Right lobe of liver (tissue), 4 donors: ENCODE measurements around the gene EPB41L4B.

Experiments
- POLR2A ChIP-seq: fragments of 450-650 bp; IDR thresholded peaks from one replicate; pipeline ENCODE4 v1.6.1; 2017; ENCODE audit warnings: antibody characterized with exemption, mild to moderate bottlenecking
- TF ChIP-seq, protein P1 (sequence below), 4 donors: fragments of 200-600 bp in 3 of 4; fragments of 450-650 bp in 1 of 4; IDR thresholded peaks; one replicate each; pipeline versions ENCODE4 v1.5.1 to v1.8.0; 2016 to 2022; ENCODE audit warnings: antibody characterized with exemption in 4 of 4, mild to moderate bottlenecking in 2 of 4
- donor health status: DM: no; HTN: no; CAD: no.
- donor health status: DM: no; HTN: no; CAD: no.
- donor health status: DM: no; HTN: yes; CAD: no.

- TF ChIP-seq, protein P1, sequence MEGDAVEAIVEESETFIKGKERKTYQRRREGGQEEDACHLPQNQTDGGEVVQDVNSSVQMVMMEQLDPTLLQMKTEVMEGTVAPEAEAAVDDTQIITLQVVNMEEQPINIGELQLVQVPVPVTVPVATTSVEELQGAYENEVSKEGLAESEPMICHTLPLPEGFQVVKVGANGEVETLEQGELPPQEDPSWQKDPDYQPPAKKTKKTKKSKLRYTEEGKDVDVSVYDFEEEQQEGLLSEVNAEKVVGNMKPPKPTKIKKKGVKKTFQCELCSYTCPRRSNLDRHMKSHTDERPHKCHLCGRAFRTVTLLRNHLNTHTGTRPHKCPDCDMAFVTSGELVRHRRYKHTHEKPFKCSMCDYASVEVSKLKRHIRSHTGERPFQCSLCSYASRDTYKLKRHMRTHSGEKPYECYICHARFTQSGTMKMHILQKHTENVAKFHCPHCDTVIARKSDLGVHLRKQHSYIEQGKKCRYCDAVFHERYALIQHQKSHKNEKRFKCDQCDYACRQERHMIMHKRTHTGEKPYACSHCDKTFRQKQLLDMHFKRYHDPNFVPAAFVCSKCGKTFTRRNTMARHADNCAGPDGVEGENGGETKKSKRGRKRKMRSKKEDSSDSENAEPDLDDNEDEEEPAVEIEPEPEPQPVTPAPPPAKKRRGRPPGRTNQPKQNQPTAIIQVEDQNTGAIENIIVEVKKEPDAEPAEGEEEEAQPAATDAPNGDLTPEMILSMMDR (IDR thresholded peaks at IDR 0.05), result no peak
- TF ChIP-seq POLR2A, result no peak
Measured at GRCh38 chr9:109272045-109272444, 48.8 kb downstream of the EPB41L4B start.
